Measurements from ENCODE around the gene SPARC.

Gene SPARC

DNA sequence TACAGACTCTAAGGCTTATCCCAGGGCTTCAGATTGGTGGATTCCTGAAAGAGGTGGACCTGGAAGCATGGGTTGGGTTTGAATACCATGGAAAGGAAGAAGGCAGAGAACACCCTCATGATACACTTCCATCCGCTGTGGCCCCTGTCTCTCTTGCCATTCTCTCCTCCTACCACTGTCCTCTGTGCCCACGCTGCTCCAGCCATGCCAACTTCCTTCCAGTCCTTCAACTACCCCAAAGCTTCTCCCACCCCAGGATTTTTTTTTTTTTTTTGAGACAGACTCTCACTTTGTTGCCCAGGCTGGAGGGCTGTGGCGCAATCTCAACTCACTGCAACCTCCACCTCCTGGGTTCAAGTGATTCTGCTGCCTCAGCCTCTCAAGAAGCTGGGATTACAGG, 1.7 kb upstream of the SPARC start:
- Histone ChIP-seq H3K4me2 (ENCODE audit: low read length, poor library complexity, severe bottlenecking) (no peak overlapping the region), H3K79me1 (replicated peaks; ENCODE audit: low read length, poor library complexity, severe bottlenecking) (peaks cover 2% of the 10 kb centered on the region), H3K9me3 (ENCODE audit: control insufficient read depth, low read length) (no peaks in the 10 kb centered on the region), H3K27ac (ENCODE audit: low read length, poor library complexity, severe bottlenecking) (no peak overlapping the region), H3K27me3 (ENCODE audit: control insufficient read depth in 1 of 2, insufficient read depth in 1 of 2, low read length in 2 of 2) (no peaks in the 10 kb centered on the region), H2BK120ac (ENCODE audit: low read depth, low read length) (no peak overlapping the region), H2AK5ac (ENCODE audit: low read length, severe bottlenecking) (peak overlapping the region; percentile 63), H3K4me3 (ENCODE audit: insufficient read depth in 1 of 2, low read depth in 1 of 2, low read length in 2 of 2) (no peak overlapping the region), H4K8ac (ENCODE audit: low read length) (peak overlapping the region; percentile 69), H2BK5ac (ENCODE audit: low read depth, low read length, poor library complexity, severe bottlenecking) (no peak overlapping the region), H3K14ac (ENCODE audit: low read length in 2 of 2) (peak overlapping the region in 1 of 2 experiments; percentile 64), H4K91ac (ENCODE audit: low read length) (peak overlapping the region; percentile 81), H3K36me3 (ENCODE audit: control insufficient read depth in 1 of 2, insufficient read depth in 2 of 2, low read depth in 1 of 2, low read length in 2 of 2) (peaks cover 0 to 12% of the 10 kb centered on the region in 2 experiments), H3K18ac (ENCODE audit: low read depth in 1 of 2, low read length in 2 of 2) (peak overlapping the region in 1 of 2 experiments; percentile 55), H2AFZ (ENCODE audit: low read depth, low read length) (no peak overlapping the region), H3K9ac (ENCODE audit: low read length) (no peak overlapping the region), H2BK15ac (ENCODE audit: low read depth, poor library complexity, severe bottlenecking) (peak overlapping the region; percentile 75), H3K23ac (ENCODE audit: low read length in 2 of 2) (no peak overlapping the region), H3K4ac (ENCODE audit: low read depth in 1 of 2, low read length in 2 of 2) (no peak overlapping the region), H2BK12ac (ENCODE audit: low read length in 2 of 2) (peak overlapping the region in 1 of 2 experiments; percentile 84), H3K4me1 (ENCODE audit: control insufficient read depth, insufficient read depth, low read depth, low read length) (peaks cover 8% of the 10 kb centered on the region)
- 99% methylated on average over 2 of the region's 3 CpGs for WGBS
- DNase-seq: no peak

DNA sequence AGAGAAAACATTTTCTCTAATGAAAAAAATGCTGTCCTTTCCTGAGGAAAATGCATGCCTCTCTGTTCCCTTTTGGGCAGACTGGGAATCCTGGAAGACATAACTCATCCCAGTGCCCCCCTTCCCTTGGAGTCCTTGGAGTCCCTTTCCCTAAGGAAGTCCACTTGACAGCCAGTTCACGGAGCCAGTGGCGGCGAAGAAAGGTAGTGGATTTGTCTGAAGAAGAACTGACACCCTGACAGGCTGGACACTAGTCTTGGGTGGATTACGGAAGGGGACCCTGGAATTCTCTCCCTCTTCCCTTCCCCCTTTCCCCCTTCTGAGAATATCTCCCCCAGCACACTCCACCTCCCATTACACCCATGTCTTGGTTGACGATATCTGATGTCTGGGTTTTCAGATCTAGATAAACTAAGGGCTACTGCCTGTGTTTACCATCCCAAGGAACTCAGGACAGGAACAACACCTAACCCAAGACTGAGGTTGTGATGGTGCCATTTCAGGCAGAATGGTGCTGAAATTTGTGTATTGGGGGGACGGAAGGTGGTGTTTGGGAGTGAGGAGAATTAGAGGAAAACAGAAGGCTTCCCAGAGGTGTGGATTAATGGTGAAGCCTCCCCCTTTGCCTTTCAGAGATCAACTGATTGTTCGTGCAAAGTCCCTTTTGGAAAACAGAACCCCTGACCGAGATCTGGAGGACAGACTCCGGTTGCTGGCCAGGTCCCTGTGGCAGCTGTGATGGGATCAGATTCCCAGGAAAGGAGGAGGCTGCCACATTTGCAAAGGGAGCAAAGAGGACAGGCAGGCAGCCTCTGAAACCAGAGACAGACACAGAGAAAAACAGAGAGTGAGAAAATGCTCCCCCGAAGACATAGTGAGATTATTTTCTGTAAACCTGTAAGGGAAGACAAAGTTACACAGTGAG, 704 bp downstream of the SPARC start:
- Histone ChIP-seq H3K4me2 (ENCODE audit: low read length, poor library complexity, severe bottlenecking) (peak overlapping the region; percentile 55), H3K79me1 (replicated peaks; ENCODE audit: low read length, poor library complexity, severe bottlenecking) (peaks cover 2% of the 10 kb centered on the region), H3K4ac (ENCODE audit: low read depth in 1 of 2, low read length in 2 of 2) (peak overlapping the region; percentile 84 to 85), H4K8ac (ENCODE audit: low read length) (peak overlapping the region; percentile 61), H3K27me3 (ENCODE audit: control insufficient read depth in 1 of 2, insufficient read depth in 1 of 2, low read length in 2 of 2) (no peaks in the 10 kb centered on the region), H2BK5ac (ENCODE audit: low read depth, low read length, poor library complexity, severe bottlenecking) (peak overlapping the region; percentile 81), H3K9me3 (ENCODE audit: control insufficient read depth, low read length) (no peaks in the 10 kb centered on the region), H3K36me3 (ENCODE audit: control insufficient read depth in 1 of 2, insufficient read depth in 2 of 2, low read depth in 1 of 2, low read length in 2 of 2) (peaks cover 17 to 34% of the 10 kb centered on the region in 2 experiments), H3K9ac (ENCODE audit: low read length) (peak overlapping the region; percentile 96), H3K4me1 (ENCODE audit: control insufficient read depth, insufficient read depth, low read depth, low read length) (peaks cover 19% of the 10 kb centered on the region), H2BK120ac (ENCODE audit: low read depth, low read length) (peak overlapping the region; percentile 71), H4K91ac (ENCODE audit: low read length) (peak overlapping the region; percentile 98), H3K14ac (ENCODE audit: low read length in 2 of 2) (peak overlapping the region; percentile 26 to 94), H2AFZ (ENCODE audit: low read depth, low read length) (no peak overlapping the region), H2AK5ac (ENCODE audit: low read length, severe bottlenecking) (peak overlapping the region; percentile 90), H2BK12ac (ENCODE audit: low read length in 2 of 2) (peak overlapping the region; percentile 94), H3K18ac (ENCODE audit: low read depth in 1 of 2, low read length in 2 of 2) (peak overlapping the region; percentile 96 to 97), H3K4me3 (ENCODE audit: insufficient read depth in 1 of 2, low read depth in 1 of 2, low read length in 2 of 2) (peak overlapping the region; percentile 86 to 94), H3K27ac (ENCODE audit: low read length, poor library complexity, severe bottlenecking) (peak overlapping the region; percentile 90), H2BK15ac (ENCODE audit: low read depth, poor library complexity, severe bottlenecking) (no peak overlapping the region), H3K23ac (ENCODE audit: low read length in 2 of 2) (peak overlapping the region; percentile 82 to 90)
- WGBS: 0% methylated on average over 6 of the region's 10 CpGs
- DNase-seq: peak; percentile 64

DNA sequence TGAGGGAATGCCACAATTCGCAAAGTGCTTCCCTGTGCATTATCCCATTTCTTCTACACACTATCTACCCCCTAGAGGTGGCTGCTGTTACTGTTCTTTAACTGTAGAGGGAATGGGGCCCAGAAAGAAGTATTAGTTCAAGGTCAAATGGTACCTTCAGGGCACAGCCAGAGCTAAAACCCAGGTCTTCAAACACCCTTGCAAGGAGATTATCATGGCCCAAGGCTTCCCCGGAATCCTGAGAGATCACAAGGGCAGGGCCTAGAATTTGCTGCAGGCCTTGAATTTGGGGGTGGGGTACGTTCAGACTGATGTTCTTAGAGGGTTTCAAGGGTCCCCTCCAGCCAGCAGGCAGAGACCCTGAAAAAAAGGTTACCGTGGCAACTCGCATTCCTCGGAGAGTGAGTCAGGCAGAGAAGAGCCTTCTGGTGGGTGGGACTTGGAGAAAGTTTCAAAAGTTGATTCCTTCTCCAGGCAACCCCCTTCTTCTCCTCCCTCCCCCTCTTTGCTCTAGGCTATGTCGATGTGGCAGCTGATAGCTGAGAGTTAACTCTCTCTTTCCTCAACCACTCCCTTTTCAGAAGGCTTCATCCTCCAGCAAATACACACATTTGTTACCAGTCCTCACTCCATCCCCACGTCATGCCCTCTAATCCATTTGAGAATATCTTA, 1.9 kb downstream of the SPARC start:
- Histone ChIP-seq H3K14ac (ENCODE audit: low read length in 2 of 2) (no peak overlapping the region), H3K4ac (ENCODE audit: low read depth in 1 of 2, low read length in 2 of 2) (peak overlapping the region in 1 of 2 experiments; percentile 64), H3K4me2 (ENCODE audit: low read length, poor library complexity, severe bottlenecking) (peak overlapping the region; percentile 66), H3K9ac (ENCODE audit: low read length) (peak overlapping the region; percentile 96), H3K4me1 (ENCODE audit: control insufficient read depth, insufficient read depth, low read depth, low read length) (peaks cover 21% of the 10 kb centered on the region), H2AK5ac (ENCODE audit: low read length, severe bottlenecking) (peak overlapping the region; percentile 84), H3K79me1 (replicated peaks; ENCODE audit: low read length, poor library complexity, severe bottlenecking) (peaks cover 2% of the 10 kb centered on the region), H3K36me3 (ENCODE audit: control insufficient read depth in 1 of 2, insufficient read depth in 2 of 2, low read depth in 1 of 2, low read length in 2 of 2) (peaks cover 21 to 43% of the 10 kb centered on the region in 2 experiments), H2BK12ac (ENCODE audit: low read length in 2 of 2) (peak overlapping the region in 1 of 2 experiments; percentile 44), H3K9me3 (ENCODE audit: control insufficient read depth, low read length) (no peaks in the 10 kb centered on the region), H3K27ac (ENCODE audit: low read length, poor library complexity, severe bottlenecking) (peak overlapping the region; percentile 90), H3K18ac (ENCODE audit: low read depth in 1 of 2, low read length in 2 of 2) (peak overlapping the region; percentile 16 to 97), H3K4me3 (ENCODE audit: insufficient read depth in 1 of 2, low read depth in 1 of 2, low read length in 2 of 2) (peak overlapping the region; percentile 29 to 86), H4K8ac (ENCODE audit: low read length) (peak overlapping the region; percentile 21), H3K27me3 (ENCODE audit: control insufficient read depth in 1 of 2, insufficient read depth in 1 of 2, low read length in 2 of 2) (no peaks in the 10 kb centered on the region), H3K23ac (ENCODE audit: low read length in 2 of 2) (no peak overlapping the region), H4K91ac (ENCODE audit: low read length) (peak overlapping the region; percentile 11), H2BK120ac (ENCODE audit: low read depth, low read length) (peak overlapping the region; percentile 27), H2BK5ac (ENCODE audit: low read depth, low read length, poor library complexity, severe bottlenecking) (peak overlapping the region; percentile 81), H2AFZ (ENCODE audit: low read depth, low read length) (no peak overlapping the region), H2BK15ac (ENCODE audit: low read depth, poor library complexity, severe bottlenecking) (peak overlapping the region; percentile 82)
- WGBS: 0% methylated on average over 4 of the region's 8 CpGs
- DNase-seq: peak; percentile 99

Data from mesenchymal stem cell (in vitro differentiated cells and primary cell).